Activated naive CD4-positive, alpha-beta T cell treated with anti-CD3 and anti-CD28 coated beads for 36 hours (primary cell): ENCODE data around the gene C15orf61. TPM values are rescaled to one million over a fixed set of nuclear protein-coding genes. Genes with fewer than 3 reads are reported as not detected.

Source experiments
- CTCF ChIA-PET: fragments of 350-600 bp; sonication (Branson Sonifier 250); formaldehyde crosslinking; loops from one replicate; lab custom pipeline; 2021; ENCODE audit warnings: antibody characterized with exemption; lab: Charles Lee
- DNase-seq: peaks from one replicate; pipeline ENCODE4 v3.0.0-alpha.2; 2020
- H3K27ac Mint-ChIP-seq: one replicate; pipeline ENCODE4 v1.8.0; 2021; ENCODE audit warnings: mild to moderate bottlenecking, mixed read lengths
- H3K27me3 Mint-ChIP-seq: one replicate; pipeline ENCODE4 v1.8.0; 2021; ENCODE audit warnings: low read depth, mixed read lengths
- H3K36me3 Mint-ChIP-seq: one replicate; pipeline ENCODE4 v1.8.0; 2021; ENCODE audit warnings: low read depth, mixed read lengths
- H3K4me1 Mint-ChIP-seq: one replicate; pipeline ENCODE4 v1.8.0; 2021; ENCODE audit warnings: low read depth, mixed read lengths
- H3K4me3 Mint-ChIP-seq: one replicate; pipeline ENCODE4 v1.8.0; 2021; ENCODE audit warnings: mild to moderate bottlenecking, moderate library complexity, mixed read lengths
- H3K9me3 Mint-ChIP-seq: one replicate; pipeline ENCODE4 v1.8.0; 2021; ENCODE audit warnings: mixed read lengths
- intact Hi-C: fragments of 100-400 bp; cut with micrococcal nuclease; formaldehyde crosslinking; loops from one replicate; pipeline ENCODE4 v1.15.1; 2023
- total RNA-seq, 2 experiments: library from RNA; stranded (reverse); gene quantifications; one replicate each; pipeline ENCODE4 v1.2.3, GENCODE V29; 2021

C15orf61 gene
- total RNA-seq, 2 experiments from 2014 or later, result 6.2 to 7.2 TPM

DNA sequence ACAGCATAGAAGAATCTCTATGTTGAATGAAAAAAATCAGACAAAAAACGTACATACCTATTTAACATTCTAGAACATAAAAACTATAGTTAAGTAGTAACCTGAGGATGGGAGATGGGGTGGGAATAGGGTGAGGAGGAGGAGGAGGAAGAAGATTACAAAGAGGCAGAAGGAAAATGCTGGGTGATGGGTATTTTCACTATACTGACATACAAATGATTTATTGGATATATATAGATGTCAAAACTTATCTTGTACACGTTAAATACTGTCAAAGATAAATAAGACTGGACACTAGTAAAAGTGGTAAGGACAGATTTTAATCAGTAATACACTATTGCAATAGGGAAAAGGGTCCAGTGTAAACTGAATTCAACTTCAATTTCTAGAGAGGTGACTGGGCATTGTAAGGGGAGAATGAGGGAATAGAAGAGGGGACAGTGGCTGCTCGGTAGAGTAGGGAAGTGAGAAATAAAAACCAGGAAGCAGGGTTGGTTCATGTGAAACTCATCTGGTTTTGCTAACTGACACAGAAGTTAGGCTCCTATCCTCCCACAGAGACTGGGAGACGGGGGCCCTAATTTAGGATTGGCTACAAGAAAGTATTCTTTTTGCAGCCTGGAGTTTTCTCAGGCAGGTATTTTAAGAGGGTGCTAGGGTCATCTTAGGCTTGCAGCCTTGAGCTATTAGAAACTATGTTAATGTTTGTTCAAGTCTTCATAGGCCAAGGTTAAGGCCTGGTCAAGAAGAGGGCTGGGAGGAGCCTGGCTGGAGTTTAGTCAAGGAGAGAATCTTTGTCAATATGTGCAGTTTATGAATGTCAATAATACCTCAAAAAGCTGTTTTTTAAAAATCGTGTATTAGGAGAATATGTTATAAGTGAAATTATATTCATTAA, 15.0 kb upstream of the C15orf61 start:
- Mint-ChIP-seq H3K9me3 (no peaks in the 10 kb centered on the region), H3K4me1 (no peaks in the 10 kb centered on the region), H3K27me3 (no peaks in the 10 kb centered on the region), H3K4me3 (no peak overlapping the region), H3K27ac (no peak overlapping the region), H3K36me3 (peaks cover 6% of the 10 kb centered on the region)
- DNase-seq, result no peak
- CTCF ChIA-PET, result no interaction called here
- intact Hi-C loops, result no loop called here

DNA sequence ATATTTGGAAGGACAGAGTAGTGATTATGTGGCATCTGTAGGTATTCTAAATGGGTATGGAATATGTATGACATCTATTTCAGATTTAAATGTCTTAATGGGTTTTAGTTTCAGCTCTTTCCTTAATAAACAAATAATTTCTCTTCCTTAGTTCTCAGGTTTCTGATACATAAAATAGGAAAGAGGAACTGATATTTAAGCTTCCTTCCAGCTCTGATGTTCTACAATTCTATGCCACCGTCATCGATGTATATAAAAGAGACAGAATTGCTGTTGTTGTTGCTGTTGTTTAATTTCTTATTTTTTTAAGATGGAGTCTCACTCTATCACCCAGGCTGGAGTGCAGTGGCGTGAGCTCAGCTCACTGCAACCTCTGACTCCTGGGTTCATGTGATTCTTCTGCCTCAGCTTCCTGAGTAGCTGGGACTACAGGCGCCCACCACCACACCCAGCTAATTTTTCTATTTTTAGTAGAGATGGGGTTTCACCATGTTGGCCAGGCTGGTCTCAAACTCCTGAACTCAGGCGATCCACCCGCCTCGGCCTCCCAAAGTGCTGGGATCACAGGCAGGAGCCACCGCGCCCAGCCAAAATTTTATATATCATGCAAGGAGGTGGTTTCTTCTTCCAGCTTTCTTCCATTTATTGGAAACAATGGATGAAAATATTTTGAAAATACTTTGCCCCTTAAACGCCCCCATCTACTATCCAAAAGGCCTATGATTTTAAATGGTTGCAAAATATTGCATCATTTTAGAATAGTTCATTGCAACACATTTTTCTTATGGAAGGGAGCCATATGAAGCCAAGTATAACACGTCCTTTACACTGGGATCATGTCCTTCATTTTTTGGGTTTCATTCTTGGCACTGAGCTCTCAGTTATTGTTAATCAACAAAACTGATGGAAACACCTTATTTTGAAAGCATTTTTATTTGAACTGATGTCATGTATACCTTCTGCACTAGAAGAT, 13.9 kb upstream of the C15orf61 start:
- no peaks in the 10 kb centered on the region for H3K27me3 Mint-ChIP-seq
- intact Hi-C loops, result no loop called here
- CTCF ChIA-PET, result no interaction called here

DNA sequence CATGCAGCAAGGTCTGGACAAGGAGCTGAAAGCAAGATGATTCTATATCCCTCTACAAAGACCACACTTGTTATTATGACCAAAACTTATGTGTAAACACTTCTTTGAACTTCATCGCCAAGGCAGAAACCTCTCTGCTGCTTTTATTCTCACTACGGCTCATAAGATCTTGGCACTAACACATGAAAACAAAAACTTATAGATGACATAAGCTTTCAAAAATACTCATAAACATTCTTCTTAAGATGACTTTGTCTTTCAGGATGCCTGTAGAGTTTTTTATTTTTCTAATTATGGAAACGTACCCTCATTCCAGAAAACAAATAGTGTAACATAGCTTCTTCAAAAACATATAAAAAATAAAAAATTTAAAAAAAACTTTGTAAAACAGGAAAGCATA, 12.5 kb upstream of the C15orf61 start:
- Mint-ChIP-seq H3K4me1 (peaks cover 3% of the 10 kb centered on the region), H3K36me3 (peaks cover 14% of the 10 kb centered on the region), H3K27ac (no peak overlapping the region), H3K27me3 (no peaks in the 10 kb centered on the region), H3K9me3 (no peaks in the 10 kb centered on the region), H3K4me3 (no peak overlapping the region)
- no peak for DNase-seq
- intact Hi-C loops, result no loop called here
- CTCF ChIA-PET, result no interaction called here

More for the DNA sequence above, 13.9 kb upstream of the C15orf61 start:
- Mint-ChIP-seq H3K4me1 (peaks cover 3% of the 10 kb centered on the region), H3K4me3 (no peak overlapping the region), H3K27ac (no peak overlapping the region), H3K36me3 (peaks cover 8% of the 10 kb centered on the region), H3K9me3 (no peaks in the 10 kb centered on the region)
- no peak for DNase-seq

DNA sequence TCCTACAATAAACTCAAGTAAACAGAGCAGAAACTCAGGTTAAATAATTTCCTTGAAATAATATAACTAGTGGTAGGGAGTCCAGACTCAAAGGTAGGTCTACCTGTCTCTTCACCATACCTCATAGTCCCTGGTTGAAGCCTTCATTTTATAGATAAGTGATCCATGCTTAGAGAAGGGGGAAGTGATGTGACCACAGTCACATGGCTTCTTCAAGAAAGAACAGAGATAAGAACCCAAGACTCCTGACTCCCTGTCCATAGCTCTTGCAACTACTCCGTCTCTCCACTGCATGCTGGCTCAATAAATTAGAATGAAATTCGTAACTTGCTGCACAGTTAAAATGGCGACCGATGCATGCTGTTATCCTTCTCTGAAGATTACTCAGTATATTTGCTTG, 11.0 kb upstream of the C15orf61 start:
- Mint-ChIP-seq H3K4me3 (no peak overlapping the region), H3K36me3 (peaks cover 18% of the 10 kb centered on the region), H3K4me1 (peaks cover 3% of the 10 kb centered on the region), H3K27me3 (no peaks in the 10 kb centered on the region), H3K27ac (no peak overlapping the region), H3K9me3 (no peaks in the 10 kb centered on the region)
- CTCF ChIA-PET, result no interaction called here
- intact Hi-C loops, result no loop called here
- no peak for DNase-seq

DNA sequence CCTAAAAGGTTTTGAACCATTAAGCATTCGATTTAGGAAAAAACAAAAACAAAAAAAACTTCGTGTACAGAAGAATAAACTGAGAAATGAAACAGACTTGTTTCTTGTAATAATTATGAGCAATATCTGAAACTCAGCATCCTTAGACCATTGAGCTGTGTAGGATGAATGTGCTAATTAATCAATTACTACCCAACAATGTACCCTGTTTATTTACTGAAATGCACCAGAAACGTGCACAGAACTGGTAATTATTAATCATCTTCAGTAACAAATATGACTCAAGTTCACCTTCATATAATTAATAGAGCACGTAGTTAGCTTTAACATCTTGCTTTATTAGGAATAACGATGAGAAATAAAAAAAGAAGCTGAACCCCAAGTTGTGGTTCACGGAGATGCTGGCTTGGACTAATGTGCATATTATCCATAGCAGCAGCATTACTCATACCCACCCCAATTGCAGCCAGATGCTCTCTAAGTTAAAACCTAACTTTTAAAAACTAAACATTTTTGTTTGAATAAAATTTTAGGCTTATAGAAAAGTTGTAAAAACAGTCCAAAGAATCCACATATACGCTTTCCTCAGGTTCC, 10.2 kb upstream of the C15orf61 start:
- Mint-ChIP-seq H3K4me1 (peaks cover 3% of the 10 kb centered on the region), H3K4me3 (no peak overlapping the region)
- intact Hi-C loops, result no loop called here

DNA sequence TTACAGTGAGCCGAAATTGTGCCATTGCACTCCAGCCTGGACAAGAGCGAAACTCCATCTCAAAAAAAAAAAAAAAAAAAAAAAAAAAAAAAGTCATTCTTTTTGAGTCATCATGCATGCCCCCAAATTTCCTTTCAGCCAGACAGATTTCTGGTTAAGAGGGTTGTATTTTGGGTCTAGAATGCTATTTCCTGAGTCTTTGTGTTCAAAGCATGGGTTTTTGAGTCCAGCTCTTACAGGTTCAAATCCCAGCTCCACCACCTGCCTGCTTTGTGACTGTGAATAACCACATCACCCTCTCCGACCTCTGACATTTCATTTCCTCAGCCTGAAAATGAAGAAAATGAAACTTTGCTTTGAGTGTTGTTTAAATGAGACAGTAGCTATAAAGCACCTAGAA, 9.3 kb upstream of the C15orf61 start:
- intact Hi-C loops, result no loop called here
- peaks cover 3% of the 10 kb centered on the region for H3K4me1 Mint-ChIP-seq
- no peaks in the 10 kb centered on the region for H3K27me3 Mint-ChIP-seq
- H3K27ac Mint-ChIP-seq, result no peak overlapping the region
- peaks cover 22% of the 10 kb centered on the region for H3K36me3 Mint-ChIP-seq
- peak; percentile 25 for DNase-seq
- H3K4me3 Mint-ChIP-seq, result no peak overlapping the region
- CTCF ChIA-PET, result interaction anchor here (1.1 kb wide), 1 partner anchor 53 kb away, joined by 3 read pairs; no protein-coding TSS in a partner anchor
- no peaks in the 10 kb centered on the region for H3K9me3 Mint-ChIP-seq

More for the DNA sequence above, 10.2 kb upstream of the C15orf61 start:
- no peaks in the 10 kb centered on the region for H3K9me3 Mint-ChIP-seq
- CTCF ChIA-PET, result no interaction called here
- no peaks in the 10 kb centered on the region for H3K27me3 Mint-ChIP-seq
- peaks cover 22% of the 10 kb centered on the region for H3K36me3 Mint-ChIP-seq
- DNase-seq, result no peak
- no peak overlapping the region for H3K27ac Mint-ChIP-seq

DNA sequence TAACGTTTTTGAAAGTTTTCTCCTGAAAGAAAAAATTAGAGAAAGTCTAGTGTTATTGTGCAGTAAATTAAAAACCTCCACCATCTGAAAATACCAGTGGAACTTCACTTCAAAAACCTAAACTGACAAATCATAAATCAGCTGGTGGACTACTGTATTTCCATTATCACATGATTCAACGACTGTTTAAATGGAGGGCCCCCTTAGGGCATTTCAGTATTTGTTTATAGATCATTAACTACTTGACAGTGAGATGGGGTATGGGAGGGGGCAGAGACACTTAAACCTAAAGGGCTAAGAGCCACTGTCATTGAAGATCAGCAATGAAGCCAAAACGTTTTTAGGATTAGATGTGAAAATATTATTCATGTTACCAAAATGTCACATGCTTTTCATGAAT, 8.8 kb upstream of the C15orf61 start:
- peaks cover 24% of the 10 kb centered on the region for H3K36me3 Mint-ChIP-seq
- peaks cover 3% of the 10 kb centered on the region for H3K4me1 Mint-ChIP-seq
- no peak overlapping the region for H3K27ac Mint-ChIP-seq
- no peak overlapping the region for H3K4me3 Mint-ChIP-seq
- no peaks in the 10 kb centered on the region for H3K9me3 Mint-ChIP-seq
- CTCF ChIA-PET, result interaction anchor here (0.6 to 1.1 kb wide), 2 partner anchors 53 to 310 kb away, joined by 3 read pairs; no protein-coding TSS in a partner anchor
- intact Hi-C loops, result no loop called here
- no peak for DNase-seq
- H3K27me3 Mint-ChIP-seq, result no peaks in the 10 kb centered on the region

DNA sequence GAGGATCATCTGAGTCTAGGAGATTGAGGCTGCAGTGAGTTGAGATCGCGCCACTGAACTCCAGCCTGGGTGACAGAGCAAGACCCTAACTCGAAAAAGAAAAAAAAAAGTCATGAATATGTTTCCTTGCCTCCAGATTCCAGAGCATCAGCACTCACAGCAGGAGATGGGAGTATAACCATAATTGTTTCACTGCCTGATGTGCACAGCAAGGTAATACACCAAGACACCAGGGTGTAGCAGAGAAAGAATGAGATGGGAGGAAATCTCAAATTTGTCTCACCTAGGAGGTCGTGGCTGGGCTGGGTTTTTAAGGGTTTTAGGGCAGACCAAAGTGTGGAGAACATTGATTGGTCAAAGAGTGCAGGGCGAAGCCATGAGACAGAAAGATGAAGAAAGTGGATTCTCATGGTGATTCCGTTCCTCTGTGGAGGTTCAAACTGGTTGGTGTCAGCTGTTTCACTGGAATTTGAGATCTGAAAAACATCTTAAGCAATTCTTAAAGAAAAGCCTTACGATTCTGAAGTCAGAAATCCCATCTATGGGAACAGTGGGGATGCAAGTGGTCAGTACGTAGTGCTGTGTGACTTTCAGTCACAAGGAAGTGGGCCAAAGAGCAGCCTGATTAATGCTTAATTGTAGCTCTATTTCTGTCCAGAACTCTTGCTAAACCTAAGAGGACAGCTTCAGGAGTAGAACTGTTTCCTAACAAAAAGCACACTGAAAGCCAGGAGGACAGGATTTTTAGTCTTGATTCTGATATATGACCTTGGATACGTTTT, 7.8 kb upstream of the C15orf61 start:
- Mint-ChIP-seq H3K27ac (no peak overlapping the region), H3K4me3 (no peak overlapping the region), H3K27me3 (no peaks in the 10 kb centered on the region), H3K36me3 (peaks cover 23% of the 10 kb centered on the region), H3K9me3 (no peaks in the 10 kb centered on the region), H3K4me1 (peaks cover 3% of the 10 kb centered on the region)
- no peak for DNase-seq
- CTCF ChIA-PET, result no interaction called here
- intact Hi-C loops, result no loop called here

DNA sequence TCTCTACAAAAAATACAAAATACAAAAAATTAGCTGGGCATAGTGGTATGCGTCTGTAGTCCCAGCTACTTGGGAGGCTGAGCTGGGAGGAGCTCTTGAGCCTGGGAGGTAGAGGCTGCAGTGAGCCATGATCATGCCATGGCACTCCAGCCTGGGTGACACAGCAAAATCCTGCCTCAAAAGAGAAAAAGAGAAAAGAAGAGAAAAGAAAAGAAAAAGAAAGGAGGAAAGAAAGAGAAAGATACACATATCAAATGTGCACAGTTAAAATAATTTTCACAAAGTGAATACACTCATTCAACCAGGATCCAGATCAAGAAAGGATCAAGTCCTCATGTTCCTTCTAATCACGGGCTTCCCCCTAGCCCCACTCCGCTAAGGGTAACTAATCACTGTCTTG, 5.8 kb upstream of the C15orf61 start:
- H3K4me3 Mint-ChIP-seq, result no peak overlapping the region
- peaks cover 3% of the 10 kb centered on the region for H3K4me1 Mint-ChIP-seq
- intact Hi-C loops, result no loop called here
- CTCF ChIA-PET, result interaction anchor here (0.9 to 1.0 kb wide), 2 partner anchors 14 to 58 kb away, joined by 3 to 5 read pairs; no protein-coding TSS in a partner anchor
- no peak overlapping the region for H3K27ac Mint-ChIP-seq
- DNase-seq, result no peak
- H3K9me3 Mint-ChIP-seq, result no peaks in the 10 kb centered on the region
- H3K27me3 Mint-ChIP-seq, result no peaks in the 10 kb centered on the region
- peaks cover 19% of the 10 kb centered on the region for H3K36me3 Mint-ChIP-seq

DNA sequence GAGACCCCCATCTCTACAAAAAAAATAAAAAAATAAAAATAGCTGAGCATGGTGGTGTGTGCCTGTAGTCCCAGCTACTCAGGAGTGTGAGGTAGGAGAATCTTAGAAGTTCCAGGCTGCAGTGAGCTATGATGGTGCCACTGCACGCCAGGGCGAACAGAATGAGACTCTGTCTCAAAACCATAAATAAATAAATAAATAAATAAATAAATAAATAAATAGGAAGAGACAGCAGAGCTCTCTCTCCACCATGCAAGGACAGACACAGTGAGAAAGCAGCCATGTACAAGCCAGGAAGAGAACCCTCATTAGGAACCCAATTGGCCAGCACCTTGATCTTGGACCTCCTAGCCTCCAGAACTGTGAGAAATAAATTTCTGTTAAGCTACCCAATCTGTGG, 5.4 kb upstream of the C15orf61 start:
- CTCF ChIA-PET, result interaction anchor here (0.9 to 1.0 kb wide), 2 partner anchors 14 to 59 kb away, joined by 3 to 5 read pairs; no protein-coding TSS in a partner anchor
- H3K27ac Mint-ChIP-seq, result no peak overlapping the region

DNA sequence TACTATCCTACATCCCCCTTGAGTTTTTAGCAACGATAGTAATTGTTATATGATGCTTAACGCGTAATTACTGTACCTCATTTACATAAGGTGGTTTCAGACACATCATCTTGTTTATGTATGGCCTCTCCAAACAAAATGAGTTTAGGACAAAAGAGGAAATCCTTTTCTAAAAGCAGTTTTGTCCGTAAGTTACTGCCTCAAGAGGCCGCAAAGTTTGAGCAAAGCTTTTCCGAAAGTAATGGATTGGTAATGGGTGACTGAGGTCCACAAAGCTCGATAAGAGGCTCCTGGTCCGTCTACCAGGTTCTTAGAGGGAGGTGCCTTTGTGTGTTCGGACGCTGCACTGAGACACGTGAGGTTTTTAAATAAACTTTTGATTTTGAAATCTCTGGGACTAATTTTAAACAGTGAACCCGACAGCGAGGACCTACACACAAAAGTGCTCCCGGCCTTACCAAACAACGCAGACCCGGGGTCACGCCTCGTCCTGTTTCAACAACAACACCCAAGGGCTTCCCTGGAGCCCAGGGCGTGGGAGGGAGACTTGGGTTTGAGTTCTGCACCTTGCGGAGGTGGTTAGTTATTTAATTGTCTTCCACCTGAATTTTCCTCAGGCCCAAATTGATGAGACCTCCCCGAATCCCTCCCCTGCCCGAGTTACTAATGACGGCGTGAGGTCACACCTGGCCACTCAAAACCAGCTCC, 456 bp upstream of the C15orf61 start:
- Mint-ChIP-seq H3K36me3 (peaks cover 2% of the 10 kb centered on the region), H3K27ac (peak overlapping the region; percentile 88), H3K9me3 (no peaks in the 10 kb centered on the region), H3K4me3 (peak overlapping the region; percentile 87), H3K4me1 (peaks cover 21% of the 10 kb centered on the region), H3K27me3 (no peaks in the 10 kb centered on the region)
- intact Hi-C loops, result loop anchor here (1.0 to 5.0 kb wide), 6 partner anchors 19 to 708 kb away; partner anchors contain the start of genes CLN6 and RNU6-1
- DNase-seq, result no peak
- CTCF ChIA-PET, result interaction anchor here (0.7 to 1.9 kb wide), 2 partner anchors 315 to 574 kb away, joined by 3 to 4 read pairs; no protein-coding TSS in a partner anchor

More for the DNA sequence above, 5.4 kb upstream of the C15orf61 start:
- intact Hi-C loops, result no loop called here
- H3K4me3 Mint-ChIP-seq, result no peak overlapping the region
- H3K27me3 Mint-ChIP-seq, result no peaks in the 10 kb centered on the region
- peaks cover 3% of the 10 kb centered on the region for H3K4me1 Mint-ChIP-seq
- no peak for DNase-seq
- H3K36me3 Mint-ChIP-seq, result peaks cover 19% of the 10 kb centered on the region
- no peaks in the 10 kb centered on the region for H3K9me3 Mint-ChIP-seq
